ENCODE data around the gene SLC37A2.

DNA sequence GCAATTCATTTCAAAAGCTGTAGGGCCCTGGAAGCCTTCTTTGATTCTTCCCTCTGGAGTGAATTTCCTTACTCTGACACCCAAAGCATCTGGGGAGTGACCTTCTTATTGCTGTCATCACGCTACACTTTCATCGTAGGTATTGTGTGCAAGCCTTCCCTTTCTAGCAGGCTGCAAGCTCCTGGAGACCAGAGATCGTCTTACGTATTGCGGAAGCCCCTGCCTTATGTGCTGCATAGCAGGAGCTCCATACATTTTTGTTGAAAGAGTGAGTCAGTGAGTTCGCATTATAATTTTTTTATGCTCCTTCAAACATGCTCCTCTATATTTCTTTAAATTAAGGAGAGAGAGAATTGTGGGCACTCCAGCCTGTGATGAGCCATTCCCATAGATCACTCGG is 69.5 kb downstream of the SLC37A2 start:
- TF ChIP-seq POLR2AphosphoS5 (IDR thresholded peaks at IDR 0.05; ENCODE audit: low read depth, low read length), result no peak
- TF ChIP-seq TCF7L2 (IDR thresholded peaks at IDR 0.05; ENCODE audit: low read depth, low read length), result no peak
- TF ChIP-seq, protein P1, sequence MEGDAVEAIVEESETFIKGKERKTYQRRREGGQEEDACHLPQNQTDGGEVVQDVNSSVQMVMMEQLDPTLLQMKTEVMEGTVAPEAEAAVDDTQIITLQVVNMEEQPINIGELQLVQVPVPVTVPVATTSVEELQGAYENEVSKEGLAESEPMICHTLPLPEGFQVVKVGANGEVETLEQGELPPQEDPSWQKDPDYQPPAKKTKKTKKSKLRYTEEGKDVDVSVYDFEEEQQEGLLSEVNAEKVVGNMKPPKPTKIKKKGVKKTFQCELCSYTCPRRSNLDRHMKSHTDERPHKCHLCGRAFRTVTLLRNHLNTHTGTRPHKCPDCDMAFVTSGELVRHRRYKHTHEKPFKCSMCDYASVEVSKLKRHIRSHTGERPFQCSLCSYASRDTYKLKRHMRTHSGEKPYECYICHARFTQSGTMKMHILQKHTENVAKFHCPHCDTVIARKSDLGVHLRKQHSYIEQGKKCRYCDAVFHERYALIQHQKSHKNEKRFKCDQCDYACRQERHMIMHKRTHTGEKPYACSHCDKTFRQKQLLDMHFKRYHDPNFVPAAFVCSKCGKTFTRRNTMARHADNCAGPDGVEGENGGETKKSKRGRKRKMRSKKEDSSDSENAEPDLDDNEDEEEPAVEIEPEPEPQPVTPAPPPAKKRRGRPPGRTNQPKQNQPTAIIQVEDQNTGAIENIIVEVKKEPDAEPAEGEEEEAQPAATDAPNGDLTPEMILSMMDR (IDR thresholded peaks at IDR 0.05), result no peak
- no peak for TF ChIP-seq REST (IDR thresholded peaks at IDR 0.05; ENCODE audit: insufficient read depth in 1 of 2, low read depth in 2 of 2, low read length in 1 of 2)

All from Panc1 (cell line).